Left renal cortex interstitium (tissue), 4 donors: ENCODE measurements around the gene ADARB2. TPM values are rescaled to one million over a fixed set of nuclear protein-coding genes. Genes with fewer than 3 reads are reported as not detected.
"Not testable (repeated sequence)": the region's sequence is repeated elsewhere in the genome, so short reads cannot be mapped to it uniquely, and the experiment has no call there.

Experiments
- DNase-seq, 4 donors: peaks; one replicate each; pipeline ENCODE4 v3.0.0-alpha.2; 2013; ENCODE audit warnings: low read depth in 4 of 4, low spot score in 2 of 4, missing footprints in 1 of 4
- polyA plus RNA-seq, 4 donors: library from polyadenylated mRNA; unstranded; fragments of 120-200 nt; gene quantifications; one replicate each; pipeline ENCODE4 v1.2.1, GENCODE V29; 2013; ENCODE audit not compliant: insufficient read length in 4 of 4

Gene ADARB2
- polyA plus RNA-seq, 4 donors: 1.2 to 2.0 (median 1.3) TPM

DNA sequence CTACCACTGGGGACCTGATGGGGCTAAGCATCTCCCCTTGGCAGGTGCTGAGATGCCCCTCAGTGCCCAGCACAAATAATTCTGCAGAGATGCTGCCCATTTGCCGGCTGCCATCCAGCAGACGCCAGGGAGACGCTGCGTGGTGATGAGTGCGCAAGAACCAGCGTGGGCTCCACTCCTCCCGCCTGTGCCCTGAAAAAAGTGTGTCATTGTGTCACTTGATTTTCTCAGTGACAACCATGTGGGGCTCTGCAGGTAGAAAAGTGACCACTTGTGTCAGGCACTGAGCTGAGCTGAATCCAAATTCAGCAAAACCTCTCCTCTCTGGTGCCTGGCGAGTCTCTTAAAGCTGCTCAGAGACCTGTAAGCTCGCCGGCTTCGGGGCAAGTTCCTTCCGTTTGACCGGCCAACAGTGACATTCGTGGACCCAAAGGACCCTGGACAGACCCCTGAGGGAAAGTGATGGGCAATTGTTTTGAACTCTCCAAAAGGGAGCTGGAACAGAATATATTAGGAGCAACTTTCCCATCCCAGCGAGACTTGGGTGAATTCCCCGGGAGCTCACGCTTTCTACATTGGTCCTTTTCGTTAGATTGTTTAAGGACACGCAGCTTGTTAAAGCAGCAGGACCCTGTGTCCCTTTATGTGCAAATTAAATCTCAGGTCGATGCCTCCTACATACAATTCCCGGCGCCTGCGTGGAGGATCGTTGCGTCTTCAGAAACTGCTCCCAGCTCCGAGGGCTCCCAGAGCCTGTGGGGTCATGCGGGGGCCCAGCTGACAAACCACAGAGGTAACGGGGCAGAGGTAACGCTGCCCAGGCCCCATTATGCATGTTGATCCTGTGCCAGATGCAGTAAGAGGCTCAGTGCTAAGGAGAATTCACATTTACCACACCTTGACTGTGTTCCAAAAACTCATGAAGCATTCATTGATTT is 332.7 kb downstream of the ADARB2 start:
- DNase-seq: no peak

DNA sequence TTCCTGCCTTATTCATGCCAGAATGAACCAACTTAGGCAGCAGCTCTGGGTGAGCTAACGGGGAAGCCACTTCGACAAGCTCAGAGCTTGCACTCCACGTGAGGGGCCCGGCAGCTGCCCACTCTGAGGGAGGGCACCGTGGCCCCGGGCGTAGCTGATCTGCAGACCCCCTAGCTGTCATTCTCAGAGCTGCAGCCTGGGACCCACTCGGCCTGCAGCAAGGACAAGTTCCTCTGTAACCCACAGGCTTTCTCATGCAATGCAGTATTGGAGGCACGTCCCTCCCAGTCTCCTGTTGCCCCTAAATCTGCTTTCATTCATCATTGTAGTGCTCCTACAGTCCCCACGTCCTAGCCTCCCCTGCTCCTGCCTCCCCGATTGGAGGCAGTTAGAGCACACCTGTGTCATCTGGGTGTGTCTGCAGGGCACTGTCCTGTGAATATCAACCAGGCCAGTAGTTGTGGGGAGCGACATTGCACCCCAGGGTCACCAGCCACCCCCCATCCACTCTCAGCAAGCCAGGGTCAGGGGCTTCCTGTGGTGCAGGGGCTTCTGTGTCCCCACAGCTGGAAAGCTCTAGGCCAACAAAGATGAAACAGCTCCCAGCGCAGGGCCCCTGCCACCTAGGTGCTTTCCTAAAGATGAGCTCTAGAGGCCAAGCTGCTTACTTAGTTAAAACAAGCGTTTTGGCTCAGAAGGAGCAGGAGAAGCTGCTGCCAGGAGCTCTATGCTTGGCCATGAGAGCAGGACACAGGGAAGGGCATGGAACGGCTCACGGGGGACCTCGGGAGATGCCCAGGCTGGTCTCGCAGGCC is 333.6 kb downstream of the ADARB2 start:
- no peak for DNase-seq

DNA sequence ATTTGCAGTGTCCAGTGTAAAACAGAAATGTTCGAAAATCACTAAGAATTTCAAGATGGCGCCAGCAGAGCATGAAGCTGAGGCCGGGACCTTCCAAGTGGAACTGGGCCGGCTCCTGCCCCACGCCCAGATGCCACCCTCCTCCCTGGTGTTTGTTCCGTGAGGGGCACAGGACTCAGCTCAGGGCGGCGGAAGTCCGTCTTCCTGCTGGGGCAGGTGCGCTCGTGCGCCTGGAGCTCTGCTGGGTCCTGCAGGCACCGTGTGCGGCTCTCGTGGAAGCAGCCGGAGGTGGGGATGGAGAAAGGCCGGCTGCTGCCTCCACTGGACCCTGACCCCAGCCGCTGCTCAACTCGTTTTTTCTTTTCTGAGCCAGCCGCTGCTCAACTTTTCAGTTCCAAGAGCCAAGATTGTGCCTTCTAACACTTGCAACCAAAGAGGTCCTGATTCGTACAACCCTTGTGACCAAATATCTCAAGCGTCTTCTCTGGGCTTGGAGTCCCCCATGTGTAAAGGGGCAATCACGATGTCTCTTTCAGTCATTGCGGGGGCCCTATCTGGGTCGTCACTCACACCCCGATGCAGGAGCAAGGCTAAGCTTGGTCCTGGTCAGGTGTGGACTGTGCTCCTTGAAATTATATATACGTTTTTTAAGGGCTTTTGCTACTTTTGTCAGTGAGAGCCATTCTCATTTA is 334.4 kb downstream of the ADARB2 start:
- no peak for DNase-seq

DNA sequence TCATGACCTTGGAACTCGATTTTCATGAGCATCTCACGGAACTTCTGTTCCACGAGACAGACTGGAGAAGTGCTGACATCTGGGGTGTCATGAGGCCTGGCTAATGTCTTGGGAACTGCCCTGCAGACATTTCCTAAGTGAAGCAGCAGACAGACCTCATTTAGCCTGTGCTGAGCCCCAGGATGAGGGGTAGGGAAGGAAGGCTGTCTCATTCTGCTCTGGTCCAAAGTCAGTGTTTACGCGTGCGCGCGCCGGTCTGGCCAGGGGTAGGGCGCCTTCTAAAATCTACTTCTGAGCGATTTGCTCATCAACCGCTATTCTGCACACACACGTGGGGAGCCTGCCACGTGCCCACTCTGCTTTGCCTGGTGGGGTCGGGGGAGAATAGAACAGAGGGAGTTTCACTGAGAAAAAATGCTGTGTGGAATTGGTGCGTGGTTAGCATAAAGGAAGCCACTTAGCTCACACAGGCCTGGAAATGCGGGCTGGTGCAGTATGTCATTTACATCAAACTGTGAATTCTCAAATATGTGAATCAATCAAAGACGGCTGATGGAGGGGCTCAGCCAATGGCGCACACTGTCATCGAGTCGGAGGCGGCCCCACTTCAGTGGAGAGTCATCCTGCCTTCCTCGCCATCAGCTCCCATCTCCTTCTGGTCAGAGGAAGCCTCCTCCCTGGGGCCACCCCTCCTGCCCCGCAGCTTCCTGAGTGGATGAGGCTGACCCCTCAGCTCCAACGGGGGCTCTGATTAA is 335.1 kb downstream of the ADARB2 start:
- no peak for DNase-seq

- DNase-seq: no peak
Observed at GRCh38 chr10:1401071-1401965, 336.0 kb downstream of the ADARB2 start.

DNA sequence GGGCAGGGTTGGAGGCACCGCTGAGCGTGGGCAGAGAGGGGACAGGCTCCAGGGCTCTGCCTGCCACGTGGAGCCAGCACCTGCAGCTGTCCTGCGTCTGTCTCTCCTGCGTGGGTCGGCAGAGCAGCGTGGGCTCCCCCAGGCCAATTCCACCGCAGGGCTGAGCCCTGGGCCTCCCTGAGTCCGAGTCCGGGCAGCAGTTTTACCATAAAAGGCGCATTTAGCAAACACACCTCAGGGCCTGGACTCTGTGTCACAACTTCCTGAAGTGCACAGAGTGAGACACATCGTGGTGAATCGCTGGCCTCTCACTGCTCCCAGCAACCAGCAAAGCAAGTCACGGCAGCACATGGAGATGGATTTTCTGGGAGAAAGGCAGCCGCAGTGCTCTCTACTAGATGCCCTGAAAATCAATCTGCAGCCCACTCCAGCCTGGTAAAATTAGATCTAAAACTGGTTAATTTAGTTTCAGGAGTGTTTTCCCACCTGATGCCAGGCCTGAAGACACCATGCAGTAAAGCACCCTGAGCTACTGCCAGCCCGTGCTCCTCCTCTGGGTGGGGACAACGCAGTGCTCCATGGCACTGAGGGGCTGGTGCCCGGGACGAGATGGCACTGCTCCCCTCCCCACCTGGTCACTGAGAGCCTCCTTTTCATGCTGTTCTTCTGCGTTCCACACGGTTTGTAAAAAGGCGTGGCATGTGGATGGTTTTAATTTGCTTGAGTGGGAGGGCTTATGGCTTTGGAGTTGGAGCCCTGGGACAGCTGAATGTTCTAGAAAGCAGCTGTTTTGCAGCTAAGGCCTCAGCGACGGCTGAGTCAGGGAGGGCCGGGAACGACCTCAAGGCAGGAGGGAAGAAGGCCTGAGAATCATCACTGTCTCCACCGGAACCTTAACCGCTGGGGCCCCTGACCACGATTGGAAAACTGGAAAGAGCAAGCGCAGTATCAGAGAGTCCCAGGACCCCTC is 336.9 kb downstream of the ADARB2 start:
- no peak for DNase-seq

DNA sequence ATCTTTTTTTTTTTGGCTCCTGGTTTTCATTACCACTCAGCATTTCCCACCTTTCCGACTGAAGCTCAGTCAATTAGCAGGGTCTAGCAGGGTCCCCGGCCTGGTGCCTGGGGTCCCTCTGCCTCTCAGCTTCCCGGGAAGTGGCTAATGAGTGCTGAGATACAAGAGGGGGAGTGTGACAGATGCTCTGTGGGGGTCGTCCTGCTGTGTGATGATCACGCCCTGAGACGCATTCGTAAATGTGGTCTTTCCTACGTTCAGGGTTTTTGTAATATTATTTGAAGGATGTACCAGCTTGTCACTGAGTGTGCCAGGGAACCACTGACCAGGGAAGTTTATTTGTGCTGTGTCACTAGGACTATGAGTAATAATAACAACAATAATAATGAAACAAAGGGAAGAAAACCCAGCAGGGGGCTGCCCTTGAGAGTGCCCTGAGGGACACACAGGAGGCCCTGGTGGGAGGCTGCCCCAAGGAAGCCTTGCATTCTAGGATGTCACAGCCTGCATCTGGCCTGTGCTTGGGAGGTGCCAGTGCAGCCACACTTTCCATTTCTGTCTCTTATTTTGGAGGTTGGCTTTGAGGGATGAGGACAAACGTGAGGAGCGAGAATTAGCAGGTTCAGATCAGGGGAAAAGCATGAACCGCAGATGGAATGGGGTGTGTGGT is 337.8 kb downstream of the ADARB2 start:
- DNase-seq: no peak

- DNase-seq: no peak
Observed at GRCh38 chr10:1398626-1399410, 338.5 kb downstream of the ADARB2 start.

DNA sequence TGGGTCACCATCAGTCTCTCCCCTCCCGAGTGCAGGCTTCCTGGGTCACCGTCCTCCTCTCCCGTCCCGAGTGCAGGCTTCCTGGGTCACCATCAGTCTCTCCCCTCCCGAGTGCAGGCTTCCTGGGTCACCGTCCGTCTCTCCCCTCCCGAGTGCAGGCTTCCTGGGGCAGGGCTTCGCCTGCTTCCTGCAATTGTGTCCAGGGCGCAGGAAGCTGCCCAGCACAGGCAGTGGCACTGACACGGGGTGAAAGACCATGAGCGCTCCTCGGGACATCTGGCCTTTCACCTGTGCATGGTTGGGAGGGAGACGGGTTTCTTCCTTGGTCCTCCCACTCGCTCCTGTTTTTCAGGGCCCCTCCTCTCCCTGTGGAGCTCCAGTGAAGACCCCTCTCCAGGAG is 339.2 kb downstream of the ADARB2 start:
- not testable (repeated sequence) for DNase-seq

DNA sequence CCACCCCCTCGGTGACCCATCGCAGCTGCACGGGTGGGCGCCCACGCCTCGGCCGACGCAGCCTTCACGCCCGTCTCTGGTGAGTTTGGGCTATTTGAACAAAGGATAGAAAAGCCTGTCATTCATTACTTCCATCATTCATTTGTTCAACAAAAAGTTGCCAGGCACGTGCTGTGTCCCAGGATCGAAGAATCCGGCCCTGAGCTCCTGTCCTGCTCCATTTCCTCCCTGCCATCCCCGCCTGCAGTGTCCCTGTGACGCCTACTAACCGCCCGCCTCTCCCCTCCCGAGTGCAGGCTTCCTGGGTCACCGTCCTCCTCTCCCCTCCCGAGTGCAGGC is 341.1 kb downstream of the ADARB2 start:
- no peak for DNase-seq

DNA sequence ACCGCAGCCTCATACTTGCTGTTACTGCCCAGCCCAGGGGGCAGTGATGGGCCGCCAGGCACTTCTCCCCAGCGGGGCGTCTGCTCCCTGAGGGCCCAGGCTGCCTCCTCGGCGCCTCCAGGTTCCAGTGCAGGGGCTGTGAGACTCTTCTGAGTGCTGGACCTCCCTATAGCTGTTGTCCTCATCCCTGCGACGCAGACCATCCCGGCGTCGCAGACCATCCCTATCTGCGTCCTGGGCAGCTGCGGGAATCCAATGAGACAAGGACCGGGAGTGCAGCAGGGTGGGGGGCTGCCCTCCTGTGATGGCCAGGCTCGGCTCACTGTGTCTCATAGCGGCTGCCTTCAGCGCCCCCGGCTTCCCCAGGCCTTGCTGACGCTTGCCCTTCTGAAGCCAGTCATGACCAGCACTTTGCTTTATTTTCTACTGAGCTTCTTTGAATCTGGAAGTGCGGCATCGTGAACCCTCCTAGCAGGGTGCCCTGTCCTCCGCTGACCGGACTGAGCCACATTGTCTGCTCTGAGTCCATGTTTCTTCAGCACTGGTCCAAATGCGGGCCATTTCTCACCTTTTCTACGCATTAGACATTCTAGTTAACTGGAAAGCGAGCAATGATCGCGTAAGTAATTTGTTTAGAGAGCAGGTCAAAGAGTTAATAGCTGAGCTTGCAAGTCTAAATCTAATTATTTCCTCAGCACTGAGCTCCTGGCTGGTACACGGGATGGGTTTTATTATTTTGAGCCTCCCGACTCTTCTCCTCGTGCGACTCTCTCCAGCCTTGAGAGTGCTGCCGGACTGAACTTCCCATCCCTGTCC is 341.6 kb downstream of the ADARB2 start:
- no peak for DNase-seq

- DNase-seq: no peak
Observed at GRCh38 chr10:1395025-1395480, 342.3 kb downstream of the ADARB2 start.

DNA sequence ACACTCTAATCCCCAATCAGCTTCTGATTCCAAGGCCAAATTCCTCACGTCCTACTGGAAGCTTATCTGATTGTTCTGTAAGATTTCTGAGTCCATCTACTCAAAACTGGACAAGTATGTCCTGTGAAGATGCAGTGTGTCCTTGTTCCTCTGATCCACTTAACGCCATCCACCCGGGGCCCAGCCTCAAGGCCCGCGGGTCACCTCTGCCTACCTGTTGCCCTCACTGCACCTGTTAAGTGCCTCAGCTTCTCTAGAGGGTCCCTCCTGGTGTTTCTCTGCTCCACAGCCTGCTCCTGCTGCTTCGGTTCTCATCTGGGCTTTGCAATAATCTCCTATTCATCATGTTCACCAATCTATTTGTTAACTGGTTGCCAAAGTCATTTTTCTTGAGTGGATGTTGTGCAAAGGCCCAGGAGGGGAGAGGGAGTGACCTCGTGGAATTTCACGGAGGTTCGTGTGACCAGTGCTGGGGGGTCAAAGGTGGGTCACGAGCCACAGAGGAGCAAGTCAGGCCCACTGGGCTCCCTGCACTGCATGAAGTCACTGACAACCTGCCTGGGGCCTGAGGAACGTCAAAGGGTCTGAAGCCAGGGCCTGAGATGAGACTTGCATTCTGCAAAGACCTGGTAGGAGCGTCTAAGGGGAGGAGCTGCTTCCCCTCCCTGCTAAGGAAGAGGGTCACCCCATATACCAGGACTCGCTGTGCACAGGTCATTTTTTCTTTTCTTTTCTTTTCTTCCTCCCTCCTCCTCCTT is 343.0 kb downstream of the ADARB2 start:
- no peak for DNase-seq

DNA sequence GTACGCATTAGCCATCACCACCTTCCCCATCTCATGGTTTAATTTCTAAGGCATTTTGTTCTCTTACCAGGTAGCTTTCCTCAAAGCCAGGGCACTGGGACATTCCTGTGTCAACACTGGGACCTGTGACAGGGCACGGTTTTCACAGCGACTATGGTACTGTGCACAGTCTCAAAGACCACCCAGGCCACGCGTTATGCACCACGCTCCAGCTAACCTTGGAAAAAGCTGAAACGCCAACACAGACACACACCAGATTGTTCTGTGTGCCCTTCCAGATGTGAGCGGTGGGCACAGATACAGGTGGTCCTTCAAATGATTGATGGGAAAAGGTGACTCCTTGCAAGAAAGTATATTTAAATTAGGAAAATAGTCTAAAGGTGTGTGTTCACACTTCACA is 343.8 kb downstream of the ADARB2 start:
- no peak for DNase-seq

- no peak for DNase-seq
Observed at GRCh38 chr10:1392127-1392526, 345.2 kb downstream of the ADARB2 start.
